OCI-LY1 (cell line): ENCODE measurements around the gene CCL16.

Experiments
- CTCF ChIP-seq: fragments of 200-600 bp; sonication (generic), shearing (Covaris generic); IDR thresholded peaks from 2 replicates; pipeline ENCODE4 v1.5.1; 2017; ENCODE audit warnings: mild to moderate bottlenecking, antibody characterized with exemption, low read length, moderate library complexity, mixed read lengths
- EZH2 ChIP-seq: fragments of 200-600 bp; sonication (generic), shearing (Covaris generic); IDR thresholded peaks from 2 replicates; pipeline ENCODE4 v1.8.0; 2017; ENCODE audit warnings: borderline replicate concordance, mixed run types, mild to moderate bottlenecking, antibody characterized with exemption, low read length, moderate library complexity, mixed read lengths

GRCh38 chr17:35947156-35947585 lies 34.1 kb downstream of the CCL16 start:
- peak; percentile 71 for TF ChIP-seq CTCF
- TF ChIP-seq EZH2, result no peak
